ENCODE data around the gene ELAVL2.

ELAVL2 gene

GRCh38 chr9:23774266-23774665 lies 51.8 kb downstream of the ELAVL2 start:
- in situ Hi-C loops (cut with MboI; ENCODE audit: low sequenced_read_pairs), result no loop called here

- in situ Hi-C loops (cut with MboI; ENCODE audit: low sequenced_read_pairs), result no loop called here
Measured at GRCh38 chr9:23772385-23772783, 53.7 kb downstream of the ELAVL2 start.

- in situ Hi-C loops (cut with MboI; ENCODE audit: low sequenced_read_pairs), result no loop called here
Measured at GRCh38 chr9:23771746-23772384, 54.2 kb downstream of the ELAVL2 start.

- in situ Hi-C loops (cut with MboI; ENCODE audit: low sequenced_read_pairs), result no loop called here
Measured at GRCh38 chr9:23769307-23769935, 56.6 kb downstream of the ELAVL2 start.

GRCh38 chr9:23768861-23769260 lies 57.2 kb downstream of the ELAVL2 start:
- in situ Hi-C loops (cut with MboI; ENCODE audit: low sequenced_read_pairs), result no loop called here

GRCh38 chr9:23766613-23767012 lies 59.4 kb downstream of the ELAVL2 start:
- in situ Hi-C loops (cut with MboI; ENCODE audit: low sequenced_read_pairs), result no loop called here

- in situ Hi-C loops (cut with MboI; ENCODE audit: low sequenced_read_pairs), result no loop called here
Measured at GRCh38 chr9:23765561-23765960, 60.5 kb downstream of the ELAVL2 start.

- in situ Hi-C loops (cut with MboI; ENCODE audit: low sequenced_read_pairs), result no loop called here
Measured at GRCh38 chr9:23764219-23764618, 61.8 kb downstream of the ELAVL2 start.

GRCh38 chr9:23754551-23754950 lies 71.5 kb downstream of the ELAVL2 start:
- in situ Hi-C loops (cut with MboI; ENCODE audit: low sequenced_read_pairs), result no loop called here

GRCh38 chr9:23752859-23753258 lies 73.2 kb downstream of the ELAVL2 start:
- in situ Hi-C loops (cut with MboI; ENCODE audit: low sequenced_read_pairs), result no loop called here

- in situ Hi-C loops (cut with MboI; ENCODE audit: low sequenced_read_pairs), result no loop called here
Measured at GRCh38 chr9:23751633-23752032, 74.4 kb downstream of the ELAVL2 start.

GRCh38 chr9:23750808-23751207 lies 75.2 kb downstream of the ELAVL2 start:
- in situ Hi-C loops (cut with MboI; ENCODE audit: low sequenced_read_pairs), result no loop called here

- in situ Hi-C loops (cut with MboI; ENCODE audit: low sequenced_read_pairs), result no loop called here
Measured at GRCh38 chr9:23747088-23748075, 78.7 kb downstream of the ELAVL2 start.

GRCh38 chr9:23746317-23746716 lies 79.7 kb downstream of the ELAVL2 start:
- in situ Hi-C loops (cut with MboI; ENCODE audit: low sequenced_read_pairs), result no loop called here

GRCh38 chr9:23743036-23743435 lies 83.0 kb downstream of the ELAVL2 start:
- in situ Hi-C loops (cut with MboI; ENCODE audit: low sequenced_read_pairs), result no loop called here

GRCh38 chr9:23741351-23741750 lies 84.7 kb downstream of the ELAVL2 start:
- in situ Hi-C loops (cut with MboI; ENCODE audit: low sequenced_read_pairs), result no loop called here

GRCh38 chr9:23740531-23740930 lies 85.5 kb downstream of the ELAVL2 start:
- in situ Hi-C loops (cut with MboI; ENCODE audit: low sequenced_read_pairs), result no loop called here

- in situ Hi-C loops (cut with MboI; ENCODE audit: low sequenced_read_pairs), result no loop called here
Measured at GRCh38 chr9:23739753-23740152, 86.3 kb downstream of the ELAVL2 start.

GRCh38 chr9:23736293-23736692 lies 89.7 kb downstream of the ELAVL2 start:
- in situ Hi-C loops (cut with MboI; ENCODE audit: low sequenced_read_pairs), result no loop called here

- in situ Hi-C loops (cut with MboI; ENCODE audit: low sequenced_read_pairs), result no loop called here
Measured at GRCh38 chr9:23733495-23734078, 92.5 kb downstream of the ELAVL2 start.

- in situ Hi-C loops (cut with MboI; ENCODE audit: low sequenced_read_pairs), result no loop called here
Measured at GRCh38 chr9:23731353-23731752, 94.7 kb downstream of the ELAVL2 start.
